Calu3 (cell line): ENCODE measurements around the gene KRTAP10-5. TPM values are rescaled to one million over a fixed set of nuclear protein-coding genes. Genes with fewer than 3 reads are reported as not detected.
"Not testable (repeated sequence)": the region's sequence is repeated elsewhere in the genome, so short reads cannot be mapped to it uniquely, and the experiment has no call there.

Source experiments
- BruUV-seq: library from RNA; stranded (reverse); fragments of 400-500 nt; replicated peaks from 2 replicates; lab custom pipeline; 2021; lab: Mats Ljungman, UMichigan
- CTCF ChIA-PET: fragments of 300-600 bp; sonication (Branson Sonifier 250); formaldehyde crosslinking; loops from one replicate; lab custom pipeline; 2022; ENCODE audit warnings: antibody characterized with exemption; lab: Charles Lee
- DNase-seq: peaks from one replicate; pipeline ENCODE4 v3.0.0; 2022
- H3K27ac Mint-ChIP-seq: one replicate; pipeline ENCODE4 v1.8.0; 2022; ENCODE audit warnings: mixed read lengths; ENCODE audit not compliant: unreplicated experiment
- H3K27me3 Mint-ChIP-seq: one replicate; pipeline ENCODE4 v1.8.0; 2022; ENCODE audit warnings: mixed read lengths; ENCODE audit not compliant: unreplicated experiment
- H3K36me3 Mint-ChIP-seq: one replicate; pipeline ENCODE4 v1.8.0; 2022; ENCODE audit warnings: mild to moderate bottlenecking, moderate library complexity, mixed read lengths; ENCODE audit not compliant: insufficient read depth, unreplicated experiment
- H3K4me1 Mint-ChIP-seq: one replicate; pipeline ENCODE4 v1.8.0; 2022; ENCODE audit warnings: mild to moderate bottlenecking, low read depth, mixed read lengths; ENCODE audit not compliant: unreplicated experiment
- H3K4me3 Mint-ChIP-seq: one replicate; pipeline ENCODE4 v1.8.0; 2022; ENCODE audit warnings: mild to moderate bottlenecking, low read depth, moderate library complexity, mixed read lengths; ENCODE audit not compliant: unreplicated experiment
- H3K9me3 Mint-ChIP-seq: one replicate; pipeline ENCODE4 v1.8.0; 2022; ENCODE audit warnings: low read depth, mixed read lengths; ENCODE audit not compliant: unreplicated experiment
- CTCF ChIP-seq: fragments of 200-600 bp; IDR thresholded peaks from one replicate; pipeline ENCODE4 v1.8.0; 2022; ENCODE audit warnings: antibody characterized with exemption; ENCODE audit not compliant: unreplicated experiment
- intact Hi-C: fragments of 100-400 bp; cut with micrococcal nuclease; formaldehyde crosslinking; loops from one replicate; pipeline ENCODE4 v1.10.0; 2022; ENCODE audit not compliant: unreplicated experiment
- total RNA-seq: library from RNA; stranded (reverse); gene quantifications from 2 replicates; pipeline ENCODE4 v1.2.3, GENCODE V29; 2022

KRTAP10-5 gene
- total RNA-seq, 1 experiment from 2014 or later = not detected

- no TSS peak for BruUV-seq
- peaks cover 82% of the 10 kb centered on the region for H3K27me3 Mint-ChIP-seq
- H3K4me1 Mint-ChIP-seq = no peaks in the 10 kb centered on the region
These were observed 12.3 kb upstream of the KRTAP10-5 start, which contains the start of gene KRTAP10-6 for GRCh38 chr21:44592446-44593311. Gene KRTAP10-6 (minus strand): TSS chr21:44592505. CDS start chr21:44592484, 21 bp downstream.

GRCh38 chr21:44591801-44592130 lies 11.4 kb upstream of the KRTAP10-5 start:
- BruUV-seq, H3K36me3 Mint-ChIP-seq, H3K9me3 Mint-ChIP-seq, intact Hi-C loops, DNase-seq, H3K27ac Mint-ChIP-seq, H3K4me1 Mint-ChIP-seq: not testable (repeated sequence)
- Mint-ChIP-seq H3K4me3 (peak overlapping the region; percentile 52), H3K27me3 (peaks cover 80% of the 10 kb centered on the region)
- CTCF ChIA-PET = interaction anchor here (0.8 kb wide), 1 partner anchor 18 kb away, joined by 3 read pairs; the partner anchor contains the start of gene KRTAP10-4

More at GRCh38 chr21:44592446-44593311, 12.3 kb upstream of the KRTAP10-5 start, which contains the start of gene KRTAP10-6:
- DNase-seq = no peak
- intact Hi-C loops = no loop called here
- no peak for TF ChIP-seq CTCF
- Mint-ChIP-seq H3K36me3 (peaks cover 5% of the 10 kb centered on the region), H3K4me3 (peak within 1 kb of the TSS; percentile 52), H3K9me3 (no peaks in the 10 kb centered on the region), H3K27ac (no peak within 1 kb of the TSS)
- CTCF ChIA-PET = interaction anchor here (0.8 to 1.3 kb wide), 2 partner anchors 19 to 42 kb away, joined by 3 read pairs; partner anchors contain the start of gene KRTAP10-4

GRCh38 chr21:44590897-44591800 lies 10.7 kb upstream of the KRTAP10-5 start:
- BruUV-seq, intact Hi-C loops, DNase-seq, H3K4me1 Mint-ChIP-seq, H3K36me3 Mint-ChIP-seq, H3K9me3 Mint-ChIP-seq, CTCF ChIA-PET, H3K27ac Mint-ChIP-seq: not testable (repeated sequence)
- Mint-ChIP-seq H3K4me3 (peak overlapping the region; percentile 52), H3K27me3 (peaks cover 82% of the 10 kb centered on the region)

GRCh38 chr21:44590311-44590721 lies 9.9 kb upstream of the KRTAP10-5 start:
- no peak overlapping the region for H3K4me3 Mint-ChIP-seq

More at GRCh38 chr21:44590311-44590721, 9.9 kb upstream of the KRTAP10-5 start:
- no TSS peak for BruUV-seq
- CTCF ChIA-PET = no interaction called here
- Mint-ChIP-seq H3K27me3 (peaks cover 82% of the 10 kb centered on the region), H3K36me3 (peaks cover 5% of the 10 kb centered on the region), H3K9me3 (no peaks in the 10 kb centered on the region), H3K27ac (no peak overlapping the region), H3K4me1 (no peaks in the 10 kb centered on the region)
- no peak for TF ChIP-seq CTCF
- intact Hi-C loops = no loop called here
- no peak for DNase-seq
